Measurements from ENCODE around the gene FLT3LG. TPM values are rescaled to one million over a fixed set of nuclear protein-coding genes. Genes with fewer than 3 reads are reported as not detected.
A peak's percentile ranks its signal among the peaks of the same experiment; 100 is the strongest.

FLT3LG gene
- total and polyA plus RNA-seq, 12 donors: 1.6 to 14.8 (median 3.7) TPM

DNA sequence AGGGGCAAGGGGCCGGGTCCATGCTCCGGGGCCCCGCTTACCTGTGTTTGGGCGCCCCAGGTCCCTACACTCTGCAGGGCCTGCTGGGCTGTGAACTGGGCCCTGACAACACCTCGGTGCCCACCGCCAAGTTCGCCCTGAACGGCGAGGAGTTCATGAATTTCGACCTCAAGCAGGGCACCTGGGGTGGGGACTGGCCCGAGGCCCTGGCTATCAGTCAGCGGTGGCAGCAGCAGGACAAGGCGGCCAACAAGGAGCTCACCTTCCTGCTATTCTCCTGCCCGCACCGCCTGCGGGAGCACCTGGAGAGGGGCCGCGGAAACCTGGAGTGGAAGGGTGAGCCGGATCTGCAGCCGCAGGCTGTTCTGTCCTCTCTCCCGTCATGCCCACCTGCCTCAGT, 40.1 kb downstream of the FLT3LG start:
- Histone ChIP-seq H3K36me3 (peaks cover 0 to 29% (median 0%) of the 10 kb centered on the region in 9 donors), H3K27ac (peak overlapping the region in 6 of 10 donors; percentile 88 to 93 (median 92)), H3K9me3 (no peaks in the 10 kb centered on the region), H3K4me3 (peak overlapping the region in 7 of 10 donors; percentile 80 to 95 (median 85)), H3K27me3 (no peaks in the 10 kb centered on the region), H3K4me1 (peaks cover 5 to 54% (median 35%) of the 10 kb centered on the region in 9 donors)
- TF ChIP-seq, protein P1, sequence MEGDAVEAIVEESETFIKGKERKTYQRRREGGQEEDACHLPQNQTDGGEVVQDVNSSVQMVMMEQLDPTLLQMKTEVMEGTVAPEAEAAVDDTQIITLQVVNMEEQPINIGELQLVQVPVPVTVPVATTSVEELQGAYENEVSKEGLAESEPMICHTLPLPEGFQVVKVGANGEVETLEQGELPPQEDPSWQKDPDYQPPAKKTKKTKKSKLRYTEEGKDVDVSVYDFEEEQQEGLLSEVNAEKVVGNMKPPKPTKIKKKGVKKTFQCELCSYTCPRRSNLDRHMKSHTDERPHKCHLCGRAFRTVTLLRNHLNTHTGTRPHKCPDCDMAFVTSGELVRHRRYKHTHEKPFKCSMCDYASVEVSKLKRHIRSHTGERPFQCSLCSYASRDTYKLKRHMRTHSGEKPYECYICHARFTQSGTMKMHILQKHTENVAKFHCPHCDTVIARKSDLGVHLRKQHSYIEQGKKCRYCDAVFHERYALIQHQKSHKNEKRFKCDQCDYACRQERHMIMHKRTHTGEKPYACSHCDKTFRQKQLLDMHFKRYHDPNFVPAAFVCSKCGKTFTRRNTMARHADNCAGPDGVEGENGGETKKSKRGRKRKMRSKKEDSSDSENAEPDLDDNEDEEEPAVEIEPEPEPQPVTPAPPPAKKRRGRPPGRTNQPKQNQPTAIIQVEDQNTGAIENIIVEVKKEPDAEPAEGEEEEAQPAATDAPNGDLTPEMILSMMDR (IDR thresholded peaks at IDR 0.05): no peak
- WGBS, 2 donors: 84 to 91% methylated on average over 21 of the region's 21 CpGs
- ATAC-seq: no peak
- DNase-seq: no peak
- intact Hi-C loops (cut with DNase I): loop anchor here in 1 of 10 donors (10.0 kb wide), 1 partner anchor 351 kb away; the partner anchor contains the start of gene PNKP

DNA sequence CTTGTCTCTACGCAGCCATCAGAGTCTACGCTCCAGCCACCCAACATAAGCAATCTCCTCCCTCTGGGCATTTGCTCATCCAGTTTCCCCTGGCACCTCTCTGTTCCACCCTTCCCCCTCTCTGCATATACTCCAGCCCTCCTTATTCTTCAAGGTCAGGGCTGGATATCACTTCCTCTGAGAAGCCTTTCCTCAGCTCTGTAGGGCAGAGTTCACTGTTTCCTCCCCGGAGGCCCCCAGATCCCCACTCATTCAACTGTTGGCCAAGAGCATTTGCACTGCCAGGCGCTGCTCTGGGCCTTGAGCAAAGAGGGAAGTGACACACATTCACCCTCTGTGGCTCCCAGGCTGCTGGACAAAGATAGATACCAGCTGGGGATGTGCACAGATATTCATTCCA, 41.8 kb downstream of the FLT3LG start:
- peaks cover 5 to 54% (median 35%) of the 10 kb centered on the region in 9 donors for H3K4me1 ChIP-seq
- peak in 6 of 8 donors; percentile 11 to 61 (median 24) for ATAC-seq
- H3K4me3 ChIP-seq: peak overlapping the region in 1 of 10 donors; percentile 87
- TF ChIP-seq, protein P1 (IDR thresholded peaks at IDR 0.05): no peak
- DNase-seq: peak in 1 of 2 donors; percentile 40
- H3K36me3 ChIP-seq: peaks cover 0 to 43% (median 0%) of the 10 kb centered on the region in 9 donors
- intact Hi-C loops (cut with DNase I): loop anchor here in 1 of 10 donors (10.0 kb wide), 1 partner anchor 349 kb away; the partner anchor contains the start of gene PNKP
- peak overlapping the region in 5 of 10 donors; percentile 10 to 76 (median 21) for H3K27ac ChIP-seq
- no peaks in the 10 kb centered on the region for H3K9me3 ChIP-seq
- no peaks in the 10 kb centered on the region for H3K27me3 ChIP-seq
- WGBS, 2 donors: 57 to 59% methylated on average over 4 of the region's 4 CpGs

DNA sequence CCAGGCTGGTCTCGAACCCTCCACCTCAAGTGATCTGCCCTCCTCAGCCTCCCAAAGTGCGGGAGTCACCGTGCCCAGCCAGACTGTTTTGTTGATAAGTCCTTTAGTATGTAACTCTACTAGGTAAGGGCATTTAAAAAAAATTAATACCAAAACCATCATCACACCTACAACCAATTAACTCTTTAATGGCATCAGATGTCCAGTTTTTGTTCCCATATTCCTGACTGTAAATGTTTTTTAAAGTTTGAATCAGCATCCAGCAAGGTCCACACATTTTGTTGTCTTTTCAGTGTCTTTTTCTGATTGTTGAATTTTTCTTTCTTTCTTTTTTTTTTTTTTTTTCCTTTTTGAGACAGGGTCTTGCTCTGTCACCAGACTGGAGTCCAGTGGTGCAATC, 44.0 kb downstream of the FLT3LG start:
- H3K9me3 ChIP-seq: no peaks in the 10 kb centered on the region
- no peak for DNase-seq
- H3K4me3 ChIP-seq: no peak overlapping the region
- ATAC-seq: no peak
- intact Hi-C loops (cut with DNase I): loop anchor here in 1 of 10 donors (10.0 kb wide), 1 partner anchor 347 kb away; the partner anchor contains the start of gene PNKP
- TF ChIP-seq, protein P1 (IDR thresholded peaks at IDR 0.05): no peak
- H3K4me1 ChIP-seq: peaks cover 0 to 48% (median 22%) of the 10 kb centered on the region in 9 donors
- 96 to 98% methylated on average over 3 of the region's 3 CpGs for WGBS, 2 donors
- H3K36me3 ChIP-seq: peaks cover 0 to 58% (median 0%) of the 10 kb centered on the region in 9 donors
- H3K27ac ChIP-seq: peak overlapping the region in 1 of 10 donors; percentile 14
- H3K27me3 ChIP-seq: no peaks in the 10 kb centered on the region

DNA sequence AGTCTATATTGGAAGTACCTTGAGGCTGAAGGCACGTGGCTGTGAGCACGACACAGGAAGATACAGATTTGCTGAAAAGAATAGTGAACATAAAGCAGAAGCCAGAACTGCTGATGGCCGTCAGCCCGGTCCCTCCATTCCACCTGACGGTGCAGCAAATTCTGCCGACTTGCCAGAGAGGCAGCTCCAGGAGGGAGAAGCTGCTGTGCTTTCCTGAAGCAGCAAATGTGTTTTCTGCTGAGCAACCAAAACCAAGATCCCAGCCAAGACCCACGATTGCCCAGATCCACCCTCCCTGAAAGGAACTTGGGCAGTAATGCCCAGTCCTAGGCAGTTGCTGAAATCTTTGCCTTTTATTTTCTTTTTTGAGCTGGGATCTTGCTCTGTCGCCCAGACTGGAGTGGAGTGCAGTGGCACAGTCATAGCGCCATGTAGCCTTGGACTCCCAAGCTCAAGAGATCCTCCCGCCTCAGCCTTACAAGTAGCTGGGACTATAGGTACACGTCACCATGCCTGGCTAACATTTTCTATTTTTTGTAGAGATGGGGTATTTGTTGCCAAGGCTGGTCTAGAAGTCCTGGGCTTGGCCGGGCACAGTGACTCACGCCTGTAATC, 46.8 kb downstream of the FLT3LG start:
- DNase-seq: peak in 1 of 2 donors; percentile 34
- H3K9me3 ChIP-seq: no peaks in the 10 kb centered on the region
- ATAC-seq: peak; percentile 29 to 62 (median 44)
- H3K36me3 ChIP-seq: peaks cover 0 to 65% (median 0%) of the 10 kb centered on the region in 9 donors
- H3K27ac ChIP-seq: peak overlapping the region in 1 of 10 donors; percentile 59
- TF ChIP-seq, protein P1 (IDR thresholded peaks at IDR 0.05): no peak
- WGBS, 2 donors: 75 to 83% methylated on average over 13 of the region's 13 CpGs
- H3K4me1 ChIP-seq: peaks cover 0 to 27% (median 0%) of the 10 kb centered on the region in 9 donors
- no peak overlapping the region for H3K4me3 ChIP-seq
- H3K27me3 ChIP-seq: no peaks in the 10 kb centered on the region
- intact Hi-C loops (cut with DNase I): no loop called here
